Mesodermal cell (in vitro differentiated cells): ENCODE measurements around the gene SLC5A1. TPM values are rescaled to one million over a fixed set of nuclear protein-coding genes. Genes with fewer than 3 reads are reported as not detected.
A peak's percentile ranks its signal among the peaks of the same experiment; 100 is the strongest.

Experiments used
- H3K27ac ChIP-seq: 2 replicates; pipeline ENCODE4 v1.7.0; 2013; ENCODE audit warnings: mild to moderate bottlenecking, low read depth, low read length, moderate library complexity; ENCODE audit not compliant: severe bottlenecking
- H3K36me3 ChIP-seq: 2 replicates; pipeline ENCODE4 v1.7.1; 2013; ENCODE audit warnings: mild to moderate bottlenecking, low read length, moderate library complexity; ENCODE audit not compliant: control insufficient read depth, insufficient read depth
- H3K4me1 ChIP-seq: one replicate; pipeline ENCODE4 v1.7.1; 2013; ENCODE audit warnings: mild to moderate bottlenecking, low read length; ENCODE audit not compliant: insufficient read depth, control insufficient read depth, poor library complexity, severe bottlenecking
- H3K4me3 ChIP-seq: 2 replicates; pipeline ENCODE4 v1.7.0; 2013; ENCODE audit warnings: low read length, control low read depth, mild to moderate bottlenecking; ENCODE audit not compliant: insufficient read depth, poor library complexity, severe bottlenecking; ENCODE audit errors: extremely low read depth
- H3K9me3 ChIP-seq: 2 replicates; pipeline ENCODE4 v1.7.1; 2013; ENCODE audit warnings: mild to moderate bottlenecking, low read length, moderate library complexity; ENCODE audit not compliant: control insufficient read depth
- WGBS, 2 experiments: methylation state at CpG; one replicate each; pipeline ENCODE4 v1.1.5; 2013; ENCODE audit warnings: missing lambda C conversion rate in 2 of 2; ENCODE audit not compliant: insufficient coverage in 2 of 2; 5-methylcytosine and 5-hydroxymethylcytosine counted together
- polyA plus RNA-seq, 2 experiments: library from polyadenylated mRNA; stranded (reverse); fragments of 50-300 nt; gene quantifications; one replicate each; pipeline ENCODE4 v1.2.3, GENCODE V29; 2013

Gene SLC5A1
- polyA plus RNA-seq (2013, experiment 1 of 2): not detected
- 0.15 TPM for polyA plus RNA-seq (2013, experiment 2 of 2)

GRCh38 chr22:32042924-32043323 lies at the start of gene SLC5A1:
SLC5A1 (plus strand) TSS chr22:32043261; CDS start chr22:32043282, 21 bp downstream.
- Histone ChIP-seq H3K4me1 (peaks cover 12% of the 10 kb centered on the region), H3K9me3 (no peaks in the 10 kb centered on the region), H3K36me3 (no peaks in the 10 kb centered on the region), H3K27ac (no peak within 1 kb of the TSS), H3K4me3 (no peak within 1 kb of the TSS)
- 94 to 95% methylated on average over 16 to 18 of the region's 21 CpGs for WGBS, 2 experiments

- no peaks in the 10 kb centered on the region for H3K36me3 ChIP-seq
- WGBS, 2 experiments: 83 to 100% methylated on average over 1 of the region's 3 CpGs
Observed at GRCh38 chr22:31995046-31995445, 48.0 kb upstream of the SLC5A1 start.

DNA sequence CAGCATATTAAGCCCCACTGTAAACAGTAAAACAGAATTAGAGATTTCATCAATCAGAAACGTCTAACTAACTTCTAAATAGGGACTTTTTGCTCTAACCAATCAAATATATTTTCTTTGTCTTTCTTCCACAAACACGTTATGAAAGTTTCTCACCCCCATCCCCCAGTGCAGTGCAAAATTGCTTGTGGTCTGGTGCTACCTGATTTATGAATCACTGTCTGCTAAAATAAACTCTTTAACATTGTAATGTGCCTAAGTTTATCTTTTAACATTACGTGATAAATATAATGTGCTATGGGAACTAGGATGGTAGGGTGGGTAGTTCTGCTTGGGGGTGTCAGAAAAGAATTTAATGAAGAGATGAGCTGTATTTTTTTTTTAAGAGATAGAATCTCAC lies 47.3 kb upstream of the SLC5A1 start:
- H3K9me3 ChIP-seq: no peaks in the 10 kb centered on the region
- no peak overlapping the region for H3K27ac ChIP-seq
- no peaks in the 10 kb centered on the region for H3K4me1 ChIP-seq
- H3K4me3 ChIP-seq: no peak overlapping the region
- H3K36me3 ChIP-seq: no peaks in the 10 kb centered on the region
- WGBS, 2 experiments: 67 to 80% methylated on average over 2 of the region's 3 CpGs

More at GRCh38 chr22:31995046-31995445, 48.0 kb upstream of the SLC5A1 start:
- Histone ChIP-seq H3K9me3 (no peaks in the 10 kb centered on the region), H3K27ac (no peak overlapping the region), H3K4me3 (no peak overlapping the region), H3K4me1 (no peaks in the 10 kb centered on the region)

GRCh38 chr22:31998784-31999385 lies 44.2 kb upstream of the SLC5A1 start:
- Histone ChIP-seq H3K4me1 (no peaks in the 10 kb centered on the region), H3K4me3 (no peak overlapping the region), H3K27ac (no peak overlapping the region), H3K9me3 (no peaks in the 10 kb centered on the region), H3K36me3 (no peaks in the 10 kb centered on the region)
- WGBS, 2 experiments: 60% methylated on average over 1 of the region's 3 CpGs; no CpG with 5 or more reads in 1 of the 2 experiments

DNA sequence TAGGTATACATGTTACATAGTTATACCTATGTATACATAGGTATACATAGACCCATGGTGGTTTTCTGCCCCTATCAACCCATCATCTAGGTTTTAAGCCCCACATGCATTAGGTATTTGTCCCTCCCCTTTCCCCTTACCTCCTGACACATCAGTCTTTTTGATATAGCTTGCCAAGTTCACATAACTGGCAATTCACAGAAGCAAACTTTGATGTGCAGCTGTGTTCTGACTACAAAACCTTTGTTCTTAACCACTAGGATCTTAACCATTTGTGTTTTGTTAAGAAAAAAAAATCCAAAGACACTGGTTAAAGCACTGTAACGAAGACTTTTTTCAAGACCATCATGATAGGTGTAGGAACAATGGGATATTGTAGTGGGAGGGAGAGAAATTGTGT lies 42.9 kb upstream of the SLC5A1 start:
- 80 to 88% methylated on average over 1 of the region's 1 CpG for WGBS, 2 experiments
- Histone ChIP-seq H3K9me3 (no peaks in the 10 kb centered on the region), H3K4me3 (no peak overlapping the region), H3K4me1 (no peaks in the 10 kb centered on the region), H3K27ac (no peak overlapping the region), H3K36me3 (no peaks in the 10 kb centered on the region)

- Histone ChIP-seq H3K4me3 (no peak overlapping the region), H3K36me3 (no peaks in the 10 kb centered on the region), H3K27ac (peak overlapping the region; percentile 23), H3K9me3 (no peaks in the 10 kb centered on the region), H3K4me1 (no peaks in the 10 kb centered on the region)
- 80 to 88% methylated on average over 1 of the region's 1 CpG for WGBS, 2 experiments
Observed at GRCh38 chr22:32005453-32005852, 37.6 kb upstream of the SLC5A1 start.

DNA sequence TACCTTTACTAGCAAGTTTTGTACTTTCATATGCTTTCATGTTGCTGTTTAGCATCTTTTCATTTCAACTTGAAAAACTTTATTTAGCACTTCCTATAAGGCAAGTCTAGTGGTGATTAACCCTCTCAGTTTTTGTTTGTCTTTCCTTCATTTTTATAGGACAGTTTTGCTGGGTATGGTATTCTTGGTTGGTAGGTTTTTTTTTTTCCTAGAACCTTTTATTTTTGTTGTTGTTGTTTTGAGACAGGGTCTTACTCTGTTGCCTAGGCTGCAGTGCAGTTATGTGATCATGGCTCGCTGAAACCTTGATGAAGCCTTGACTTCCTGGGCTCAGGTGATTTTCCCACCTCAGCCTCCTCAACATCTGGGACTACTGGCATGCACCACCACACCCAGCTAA lies 29.9 kb upstream of the SLC5A1 start:
- Histone ChIP-seq H3K4me1 (no peaks in the 10 kb centered on the region), H3K27ac (no peak overlapping the region), H3K9me3 (peaks cover 6% of the 10 kb centered on the region), H3K36me3 (no peaks in the 10 kb centered on the region), H3K4me3 (no peak overlapping the region)
- no CpG with 5 or more reads among the region's 1 CpG for WGBS, 2 experiments

- no peak overlapping the region for H3K4me3 ChIP-seq
- no peak overlapping the region for H3K27ac ChIP-seq
- 83 to 96% methylated on average over 5 of the region's 5 CpGs for WGBS, 2 experiments
- peaks cover 6% of the 10 kb centered on the region for H3K9me3 ChIP-seq
- H3K4me1 ChIP-seq: no peaks in the 10 kb centered on the region
- no peaks in the 10 kb centered on the region for H3K36me3 ChIP-seq
Observed at GRCh38 chr22:32016081-32016480, 27.0 kb upstream of the SLC5A1 start.

GRCh38 chr22:32018056-32018455 lies 25.0 kb upstream of the SLC5A1 start:
- Histone ChIP-seq H3K9me3 (peaks cover 6% of the 10 kb centered on the region), H3K36me3 (no peaks in the 10 kb centered on the region), H3K4me1 (no peaks in the 10 kb centered on the region), H3K27ac (no peak overlapping the region), H3K4me3 (no peak overlapping the region)
- 56 to 75% methylated on average over 2 of the region's 2 CpGs for WGBS, 2 experiments

DNA sequence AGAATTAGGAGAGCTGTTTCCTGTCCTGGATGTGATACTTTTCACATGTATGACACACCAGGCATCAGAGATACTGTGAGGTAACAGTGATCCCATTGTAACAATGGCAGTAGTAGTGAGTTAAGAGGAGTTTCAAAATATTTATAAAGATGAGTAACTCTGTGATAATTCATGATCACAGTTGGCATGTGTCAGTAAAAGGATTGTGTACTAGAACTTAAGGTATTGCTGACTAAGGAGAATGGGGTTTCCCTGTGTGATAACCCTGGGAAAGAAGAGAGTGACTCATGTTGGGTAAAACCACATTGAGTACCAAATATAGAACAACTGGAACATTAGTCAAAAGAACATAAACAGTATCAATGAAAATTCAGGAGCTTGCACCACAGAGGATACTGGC lies 22.9 kb upstream of the SLC5A1 start:
- H3K4me3 ChIP-seq: no peak overlapping the region
- H3K27ac ChIP-seq: no peak overlapping the region
- H3K9me3 ChIP-seq: no peaks in the 10 kb centered on the region

DNA sequence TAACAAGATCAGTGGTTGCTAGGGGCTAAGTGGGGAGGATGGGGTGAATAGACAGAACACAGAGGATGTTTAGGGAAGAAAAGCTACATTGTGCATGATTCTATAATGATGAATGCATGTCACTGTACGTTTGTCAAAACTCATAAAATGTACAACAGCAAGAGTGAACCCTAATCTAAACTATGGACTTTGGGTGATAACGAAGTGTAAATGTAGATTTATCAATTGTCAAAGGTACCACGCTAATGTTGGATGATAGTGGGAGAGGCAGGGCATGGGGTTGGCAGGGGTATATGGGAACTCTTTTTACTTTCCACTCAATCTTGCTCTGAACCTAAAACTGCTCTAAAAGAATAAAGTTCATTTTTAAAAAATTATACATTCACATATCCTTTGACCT lies 21.3 kb upstream of the SLC5A1 start:
- H3K9me3 ChIP-seq: no peaks in the 10 kb centered on the region
- no peaks in the 10 kb centered on the region for H3K4me1 ChIP-seq
- H3K4me3 ChIP-seq: no peak overlapping the region
- no peaks in the 10 kb centered on the region for H3K36me3 ChIP-seq
- WGBS, 2 experiments: 100% methylated on average over 1 of the region's 3 CpGs; no CpG with 5 or more reads in 1 of the 2 experiments
- H3K27ac ChIP-seq: no peak overlapping the region

More for the DNA sequence above, 22.9 kb upstream of the SLC5A1 start:
- Histone ChIP-seq H3K36me3 (no peaks in the 10 kb centered on the region), H3K4me1 (no peaks in the 10 kb centered on the region)
